Lower leg skin (tissue), 4 donors: Measurements from ENCODE around the gene ZNF385C. TPM values are rescaled to one million over a fixed set of nuclear protein-coding genes. Genes with fewer than 3 reads are reported as not detected.
"Not testable (repeated sequence)": the region's sequence is repeated elsewhere in the genome, so short reads cannot be mapped to it uniquely, and the experiment has no call there.

ENCODE experiments used
- DNase-seq, 2 donors: peaks; one replicate each; pipeline ENCODE4 v3.0.0-alpha.2; 2019; ENCODE audit warnings: low spot score in 2 of 2
- H3K4me3 ChIP-seq: fragments of 200-600 bp; sonication (generic); 2 replicates; pipeline ENCODE4 v1.5.1; 2017; ENCODE audit warnings: mild to moderate bottlenecking, low read depth; ENCODE audit not compliant: poor library complexity, severe bottlenecking
- POLR2A ChIP-seq, 2 donors: fragments of 450-650 bp; IDR thresholded peaks; one replicate each; pipeline ENCODE4 v1.6.1; 2016 to 2017; ENCODE audit warnings: antibody characterized with exemption in 2 of 2, mild to moderate bottlenecking in 1 of 2, moderate library complexity in 1 of 2
- WGBS, 2 donors: methylation state at CpG; one replicate each; pipeline ENCODE4 v1.1.5; 2018; 5-methylcytosine and 5-hydroxymethylcytosine counted together
- intact Hi-C: fragments of 100-400 bp; cut with DNase I; formaldehyde crosslinking; loops from one replicate; pipeline ENCODE4 v1.15.0; 2023; ENCODE audit warnings: low total_unique reads
- total RNA-seq, 4 donors: library from RNA; depleted of rRNA; stranded (reverse); fragments of >200 nt; gene quantifications; one replicate each; pipeline ENCODE4 v1.1.0, GENCODE V29; 2016
- TF ChIP-seq, protein P1 (sequence below), 3 donors: fragments of 450-650 bp; IDR thresholded peaks; one replicate each; pipeline ENCODE4 v1.5.1; 2016; ENCODE audit warnings: antibody characterized with exemption in 3 of 3, mild to moderate bottlenecking in 3 of 3, moderate library complexity in 2 of 3

ZNF385C gene, protein sequence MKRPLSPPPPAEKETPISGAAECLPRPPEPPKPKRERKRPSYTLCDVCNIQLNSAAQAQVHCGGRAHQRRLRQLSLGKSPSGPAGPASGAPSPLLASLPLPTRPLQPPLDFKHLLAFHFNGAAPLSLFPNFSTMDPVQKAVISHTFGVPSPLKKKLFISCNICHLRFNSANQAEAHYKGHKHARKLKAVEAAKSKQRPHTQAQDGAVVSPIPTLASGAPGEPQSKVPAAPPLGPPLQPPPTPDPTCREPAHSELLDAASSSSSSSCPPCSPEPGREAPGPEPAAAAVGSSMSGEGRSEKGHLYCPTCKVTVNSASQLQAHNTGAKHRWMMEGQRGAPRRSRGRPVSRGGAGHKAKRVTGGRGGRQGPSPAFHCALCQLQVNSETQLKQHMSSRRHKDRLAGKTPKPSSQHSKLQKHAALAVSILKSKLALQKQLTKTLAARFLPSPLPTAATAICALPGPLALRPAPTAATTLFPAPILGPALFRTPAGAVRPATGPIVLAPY
- total RNA-seq, result 1 to 10 TPM in 1 of 4 donors, under 1 TPM in 1, not detected in 2; 0.29 to 1.3 TPM

- no peak for DNase-seq
- no peak for TF ChIP-seq POLR2A (IDR thresholded peaks at IDR 0.05)
- TF ChIP-seq, protein P1, sequence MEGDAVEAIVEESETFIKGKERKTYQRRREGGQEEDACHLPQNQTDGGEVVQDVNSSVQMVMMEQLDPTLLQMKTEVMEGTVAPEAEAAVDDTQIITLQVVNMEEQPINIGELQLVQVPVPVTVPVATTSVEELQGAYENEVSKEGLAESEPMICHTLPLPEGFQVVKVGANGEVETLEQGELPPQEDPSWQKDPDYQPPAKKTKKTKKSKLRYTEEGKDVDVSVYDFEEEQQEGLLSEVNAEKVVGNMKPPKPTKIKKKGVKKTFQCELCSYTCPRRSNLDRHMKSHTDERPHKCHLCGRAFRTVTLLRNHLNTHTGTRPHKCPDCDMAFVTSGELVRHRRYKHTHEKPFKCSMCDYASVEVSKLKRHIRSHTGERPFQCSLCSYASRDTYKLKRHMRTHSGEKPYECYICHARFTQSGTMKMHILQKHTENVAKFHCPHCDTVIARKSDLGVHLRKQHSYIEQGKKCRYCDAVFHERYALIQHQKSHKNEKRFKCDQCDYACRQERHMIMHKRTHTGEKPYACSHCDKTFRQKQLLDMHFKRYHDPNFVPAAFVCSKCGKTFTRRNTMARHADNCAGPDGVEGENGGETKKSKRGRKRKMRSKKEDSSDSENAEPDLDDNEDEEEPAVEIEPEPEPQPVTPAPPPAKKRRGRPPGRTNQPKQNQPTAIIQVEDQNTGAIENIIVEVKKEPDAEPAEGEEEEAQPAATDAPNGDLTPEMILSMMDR (IDR thresholded peaks at IDR 0.05), result no peak
- H3K4me3 ChIP-seq, result no peak within 1 kb of the TSS
- intact Hi-C loops, result no loop called here
- WGBS, 2 donors, result 8 to 11% methylated on average over 33 to 44 of the region's 52 CpGs
Measured at GRCh38 chr17:42097691-42098631, at the start of gene ZNF385C. Gene ZNF385C (minus strand): TSS chr17:42098473. CDS start chr17:42063056, 35,417 bp downstream.

GRCh38 chr17:42146911-42147607 is 48.8 kb upstream of the ZNF385C start:
- intact Hi-C loops, result no loop called here
- no peak for DNase-seq
- WGBS, 2 donors, result 94% methylated on average over 11 to 13 of the region's 13 CpGs
- TF ChIP-seq, protein P1 (IDR thresholded peaks at IDR 0.05), result no peak
- no peak for TF ChIP-seq POLR2A (IDR thresholded peaks at IDR 0.05)
- H3K4me3 ChIP-seq, result no peak overlapping the region

DNA sequence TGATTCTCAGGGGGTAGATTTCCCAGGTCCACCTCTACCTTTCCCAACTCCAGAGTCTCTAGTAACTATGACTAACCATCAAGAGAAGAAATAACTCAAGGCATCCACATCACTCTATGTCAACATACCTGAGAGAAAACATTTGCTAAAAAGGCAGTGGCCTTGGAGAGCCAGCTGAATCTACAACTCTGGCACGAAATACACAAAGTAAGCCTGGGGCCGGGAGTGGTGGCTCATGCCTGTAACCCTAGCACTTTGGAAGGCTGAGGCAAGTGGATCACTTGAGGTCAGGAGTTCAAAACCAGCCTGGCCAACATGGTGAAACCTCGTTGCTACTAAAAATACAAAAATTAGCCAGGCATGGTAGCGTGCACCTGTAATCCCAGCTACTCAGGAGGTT is 44.9 kb upstream of the ZNF385C start:
- WGBS, 2 donors, result 79 to 89% methylated on average over 4 of the region's 4 CpGs
- H3K4me3 ChIP-seq, intact Hi-C loops, DNase-seq: not testable (repeated sequence)

DNA sequence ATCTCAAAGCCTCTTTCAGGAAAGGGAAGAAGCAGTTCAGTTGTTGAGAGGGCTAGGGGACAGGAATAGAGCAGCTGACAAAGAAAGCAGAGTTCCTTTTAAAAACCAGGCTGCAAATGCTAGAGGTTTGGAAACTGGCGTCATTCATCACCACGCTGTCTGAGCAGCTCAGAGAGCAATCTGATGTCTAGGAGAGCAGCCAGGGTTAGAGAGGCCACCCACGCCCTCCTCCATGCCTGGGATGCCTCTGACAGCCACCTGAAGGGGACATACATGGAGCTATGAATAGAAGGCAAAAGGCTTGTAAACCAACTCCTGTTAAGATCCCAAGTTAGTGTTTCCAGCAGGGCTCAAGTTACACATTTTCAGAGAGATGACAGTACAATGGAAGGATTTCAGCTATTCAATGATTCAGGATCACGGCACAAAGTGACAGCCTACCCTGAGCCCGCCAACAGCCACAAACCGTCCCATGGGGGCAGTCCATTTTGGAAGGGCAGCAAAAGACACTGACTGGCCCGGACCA is 44.2 kb upstream of the ZNF385C start:
- intact Hi-C loops, result no loop called here
- 71 to 83% methylated on average over 7 of the region's 7 CpGs for WGBS, 2 donors

GRCh38 chr17:42141382-42141781 is 43.1 kb upstream of the ZNF385C start:
- no peak for DNase-seq
- intact Hi-C loops, result no loop called here
- no peak overlapping the region for H3K4me3 ChIP-seq
- 68 to 78% methylated on average over 8 of the region's 8 CpGs for WGBS, 2 donors
- TF ChIP-seq, protein P1 (IDR thresholded peaks at IDR 0.05), result no peak
- TF ChIP-seq POLR2A (IDR thresholded peaks at IDR 0.05), result no peak

More for the DNA sequence above, 44.2 kb upstream of the ZNF385C start:
- no peak overlapping the region for H3K4me3 ChIP-seq
- DNase-seq, result no peak
- TF ChIP-seq POLR2A (IDR thresholded peaks at IDR 0.05), result no peak
- TF ChIP-seq, protein P1 (IDR thresholded peaks at IDR 0.05), result no peak

GRCh38 chr17:42140690-42141089 is 42.4 kb upstream of the ZNF385C start:
- H3K4me3 ChIP-seq, DNase-seq, intact Hi-C loops: not testable (repeated sequence)
- WGBS, 2 donors, result 92 to 99% methylated on average over 7 of the region's 7 CpGs
